ENCODE measurements around the gene TSPEAR. TPM values are rescaled to one million over a fixed set of nuclear protein-coding genes. Genes with fewer than 3 reads are reported as not detected.

The TSPEAR gene
- total RNA-seq, 1 experiment from 2014 or later = not detected

GRCh38 chr21:44573630-44574456 is 137.5 kb downstream of the TSPEAR start, which contains the start of gene KRTAP10-4:
Gene KRTAP10-4 (plus strand): TSS chr21:44573729. CDS start chr21:44573759, 30 bp downstream.

GRCh38 chr21:44558695-44559094 is 152.7 kb downstream of the TSPEAR start, which contains the start of gene KRTAP10-3:
Gene KRTAP10-3 (minus strand): TSS chr21:44558795. CDS start chr21:44558715, 80 bp downstream.

GRCh38 chr21:44551340-44551961 is 159.9 kb downstream of the TSPEAR start, which contains the start of gene KRTAP10-2:
Gene KRTAP10-2 (minus strand): TSS chr21:44551505. CDS start chr21:44551458, 47 bp downstream.

GRCh38 chr21:44539991-44540666 is 171.2 kb downstream of the TSPEAR start, which contains the start of gene KRTAP10-1:
Gene KRTAP10-1 (minus strand): TSS chr21:44540195. CDS start chr21:44540150, 45 bp downstream.

GRCh38 chr21:44454747-44455523 is 256.4 kb downstream of the TSPEAR start, which contains the start of gene LRRC3:
Gene LRRC3 (plus strand): TSS chr21:44455510. CDS start chr21:44456645, 1,135 bp downstream.

Other genes starting within 250 kb of the TSPEAR start
- gene KRTAP10-1, start 171.4 kb downstream of the TSPEAR start, total RNA-seq (2022; extraction: Qiagen RNA extraction; ENCODE audit: low read depth) = not detected in 5 replicates
- not detected in 5 replicates for gene KRTAP10-2, start 160.1 kb downstream of the TSPEAR start, total RNA-seq (2022; extraction: Qiagen RNA extraction; ENCODE audit: low read depth)
- gene KRTAP10-3, start 152.8 kb downstream of the TSPEAR start, total RNA-seq (2022; extraction: Qiagen RNA extraction; ENCODE audit: low read depth) = not detected in 5 replicates
- gene KRTAP10-4, start 137.8 kb downstream of the TSPEAR start, total RNA-seq (2022; extraction: Qiagen RNA extraction; ENCODE audit: low read depth) = not detected in 5 replicates
- not detected in 5 replicates for gene KRTAP10-5, start 131.0 kb downstream of the TSPEAR start, total RNA-seq (2022; extraction: Qiagen RNA extraction; ENCODE audit: low read depth)
- gene KRTAP10-6, start 119.1 kb downstream of the TSPEAR start, total RNA-seq (2022; extraction: Qiagen RNA extraction; ENCODE audit: low read depth) = not detected in 5 replicates
- gene KRTAP10-7, start 111.0 kb downstream of the TSPEAR start, total RNA-seq (2022; extraction: Qiagen RNA extraction; ENCODE audit: low read depth) = not detected in 5 replicates
- gene KRTAP10-8, start 99.5 kb downstream of the TSPEAR start, total RNA-seq (2022; extraction: Qiagen RNA extraction; ENCODE audit: low read depth) = not detected in 5 replicates
- not detected in 5 replicates for gene KRTAP10-9, start 84.5 kb downstream of the TSPEAR start, total RNA-seq (2022; extraction: Qiagen RNA extraction; ENCODE audit: low read depth)
- not detected in 5 replicates for gene KRTAP10-10, start 74.2 kb downstream of the TSPEAR start, total RNA-seq (2022; extraction: Qiagen RNA extraction; ENCODE audit: low read depth)
- not detected in 5 replicates for gene KRTAP10-11, start 65.2 kb downstream of the TSPEAR start, total RNA-seq (2022; extraction: Qiagen RNA extraction; ENCODE audit: low read depth)
- not detected in 5 replicates for gene KRTAP12-4, start 56.9 kb downstream of the TSPEAR start, total RNA-seq (2022; extraction: Qiagen RNA extraction; ENCODE audit: low read depth)
- gene KRTAP12-3, start 53.6 kb downstream of the TSPEAR start, total RNA-seq (2022; extraction: Qiagen RNA extraction; ENCODE audit: low read depth) = not detected in 5 replicates
- not detected in 5 replicates for gene KRTAP12-2, start 44.6 kb downstream of the TSPEAR start, total RNA-seq (2022; extraction: Qiagen RNA extraction; ENCODE audit: low read depth)
- not detected in 5 replicates for gene KRTAP12-1, start 29.4 kb downstream of the TSPEAR start, total RNA-seq (2022; extraction: Qiagen RNA extraction; ENCODE audit: low read depth)
- gene KRTAP10-12, start 14.4 kb downstream of the TSPEAR start, total RNA-seq (2022; extraction: Qiagen RNA extraction; ENCODE audit: low read depth) = not detected in 5 replicates
- gene UBE2G2, start 90.2 kb upstream of the TSPEAR start, total RNA-seq (2022; extraction: Qiagen RNA extraction; ENCODE audit: low read depth) = 32.0 to 38.3 TPM (median 35.3 TPM) in 5 replicates
- 63.0 to 67.5 TPM (median 65.3 TPM) in 5 replicates for gene SUMO3, start 106.5 kb upstream of the TSPEAR start, total RNA-seq (2022; extraction: Qiagen RNA extraction; ENCODE audit: low read depth)
- gene PTTG1IP, start 162.1 kb upstream of the TSPEAR start, total RNA-seq (2022; extraction: Qiagen RNA extraction; ENCODE audit: low read depth) = 90.5 to 112 TPM (median 103 TPM) in 5 replicates
- gene ITGB2, start 209.3 kb upstream of the TSPEAR start, total RNA-seq (2022; extraction: Qiagen RNA extraction; ENCODE audit: low read depth) = 0.80 to 1.0 TPM (median 0.88 TPM) in 5 replicates
- 37.6 to 57.9 TPM (median 52.5 TPM) in 5 replicates for gene SLX9, start 228.5 kb upstream of the TSPEAR start, total RNA-seq (2022; extraction: Qiagen RNA extraction; ENCODE audit: low read depth)